H9 (cell line): ENCODE data around the gene CERK. TPM values are rescaled to one million over a fixed set of nuclear protein-coding genes. Genes with fewer than 3 reads are reported as not detected.

Experiments
- DNase-seq: peaks from one replicate; pipeline ENCODE4 v3.0.0-alpha.2; 2017
- H2AFZ ChIP-seq: one replicate; pipeline ENCODE4 v1.6.1; 2013; ENCODE audit warnings: mild to moderate bottlenecking, low read length, control low read depth, moderate library complexity
- H2AK5ac ChIP-seq: 2 replicates; pipeline ENCODE4 v1.6.1; 2013; ENCODE audit warnings: low read length, control low read depth, mixed read lengths; ENCODE audit not compliant: insufficient read length
- H2BK120ac ChIP-seq: one replicate; pipeline ENCODE4 v1.6.1; 2013; ENCODE audit warnings: low read depth, mild to moderate bottlenecking, low read length, control low read depth, inconsistent platforms; ENCODE audit not compliant: poor library complexity, severe bottlenecking
- H2BK12ac ChIP-seq: 2 replicates; pipeline ENCODE4 v1.6.1; 2013; ENCODE audit warnings: low read length, control low read depth, mixed read lengths, low read depth; ENCODE audit not compliant: insufficient read length
- H2BK15ac ChIP-seq: 2 replicates; pipeline ENCODE4 v1.6.1; 2013; ENCODE audit warnings: low read depth, low read length, control low read depth
- H2BK20ac ChIP-seq: one replicate; pipeline ENCODE4 v1.6.1; 2013; ENCODE audit warnings: low read depth, mild to moderate bottlenecking, low read length, control low read depth, inconsistent platforms; ENCODE audit not compliant: poor library complexity, severe bottlenecking
- H2BK5ac ChIP-seq: 2 replicates; pipeline ENCODE4 v1.6.1; 2013; ENCODE audit warnings: low read length, control low read depth, mixed read lengths; ENCODE audit not compliant: insufficient read length
- H3K14ac ChIP-seq: 2 replicates; pipeline ENCODE4 v1.6.1; 2013; ENCODE audit warnings: low read length, control low read depth; ENCODE audit not compliant: insufficient read depth
- H3K18ac ChIP-seq: 2 replicates; pipeline ENCODE4 v1.6.1; 2013; ENCODE audit warnings: low read depth, mild to moderate bottlenecking, mixed read lengths, low read length, control low read depth; ENCODE audit not compliant: insufficient read length
- H3K23ac ChIP-seq: 2 replicates; pipeline ENCODE4 v1.6.1; 2013; ENCODE audit warnings: low read length, control low read depth, mixed read lengths, low read depth; ENCODE audit not compliant: insufficient read length
- H3K23me2 ChIP-seq: 2 replicates; pipeline ENCODE4 v1.6.1; 2013; ENCODE audit warnings: low read depth, mild to moderate bottlenecking, mixed read lengths, low read length, control low read depth; ENCODE audit not compliant: insufficient read length, poor library complexity, severe bottlenecking
- H3K27ac ChIP-seq: 2 replicates; pipeline ENCODE4 v1.5.1; 2013; ENCODE audit warnings: low read length, control low read depth, mixed read lengths, low read depth; ENCODE audit not compliant: insufficient read length
- H3K27me3 ChIP-seq: 2 replicates; pipeline ENCODE4 v1.6.1; 2013; ENCODE audit warnings: low read length, control low read depth, inconsistent platforms; ENCODE audit not compliant: insufficient read depth
- H3K4ac ChIP-seq: 2 replicates; pipeline ENCODE4 v1.6.1; 2013; ENCODE audit warnings: low read depth, mild to moderate bottlenecking, control low read depth, inconsistent platforms, low read length, moderate library complexity
- H3K4me1 ChIP-seq: 2 replicates; pipeline ENCODE4 v1.6.1; 2013; ENCODE audit warnings: low read length, control low read depth, inconsistent platforms; ENCODE audit not compliant: insufficient read depth
- H3K4me2 ChIP-seq: 2 replicates; pipeline ENCODE4 v1.6.1; 2013; ENCODE audit warnings: low read length, control low read depth, mixed read lengths; ENCODE audit not compliant: insufficient read length, insufficient read depth
- H3K56ac ChIP-seq: 2 replicates; pipeline ENCODE4 v1.6.1; 2013; ENCODE audit warnings: low read depth, mild to moderate bottlenecking, mixed read lengths, low read length, control low read depth; ENCODE audit not compliant: insufficient read length
- H3K79me1 ChIP-seq: 2 replicates; pipeline ENCODE4 v1.6.1; 2013; ENCODE audit warnings: low read depth, mild to moderate bottlenecking, moderate library complexity, low read length, control low read depth, inconsistent platforms; ENCODE audit not compliant: insufficient read depth, poor library complexity, severe bottlenecking
- H3K79me2 ChIP-seq: 2 replicates; pipeline ENCODE4 v1.6.1; 2013; ENCODE audit warnings: low read length, control low read depth, inconsistent platforms; ENCODE audit not compliant: insufficient read depth
- H3K9ac ChIP-seq: 2 replicates; pipeline ENCODE4 v1.6.1; 2013; ENCODE audit warnings: low read length, control low read depth, mixed read lengths; ENCODE audit not compliant: insufficient read length; ENCODE audit errors: extremely low read depth
- H3K9me3 ChIP-seq: one replicate; pipeline ENCODE4 v1.6.1; 2013; ENCODE audit warnings: low read depth, low read length, inconsistent platforms; ENCODE audit not compliant: control insufficient read depth
- H3T11ph ChIP-seq: one replicate; pipeline ENCODE4 v1.6.1; 2013; ENCODE audit warnings: mild to moderate bottlenecking, low read length, control low read depth, inconsistent platforms
- H4K20me1 ChIP-seq: one replicate; pipeline ENCODE4 v1.6.1; 2013; ENCODE audit not compliant: control insufficient read depth, insufficient read length, insufficient read depth
- H4K5ac ChIP-seq: 2 replicates; pipeline ENCODE4 v1.6.1; 2013; ENCODE audit warnings: low read depth, mild to moderate bottlenecking, mixed read lengths, low read length, control low read depth; ENCODE audit not compliant: insufficient read length
- H4K8ac ChIP-seq: replicated peaks from 2 replicates; pipeline ENCODE4 v1.6.1; 2013; ENCODE audit warnings: low read length, control low read depth, mixed read lengths, low read depth; ENCODE audit not compliant: insufficient read length
- H4K91ac ChIP-seq: 2 replicates; pipeline ENCODE4 v1.6.1; 2013; ENCODE audit warnings: low read depth, mild to moderate bottlenecking, moderate library complexity, mixed read lengths, low read length, control low read depth; ENCODE audit not compliant: insufficient read length
- H3K27ac Mint-ChIP-seq, 3 experiments: 2 replicates in 2 of 3; 3 replicates in 1 of 3; pipeline ENCODE4 v1.8.0; 2020 to 2021; ENCODE audit warnings: mixed read lengths in 3 of 3, mild to moderate bottlenecking in 1 of 3, moderate library complexity in 1 of 3
- H3K27me3 Mint-ChIP-seq: 2 replicates; pipeline ENCODE4 v1.8.0; 2021; ENCODE audit warnings: low read depth, mild to moderate bottlenecking, moderate library complexity, mixed read lengths
- H3K36me3 Mint-ChIP-seq, 3 experiments: 2 replicates in 2 of 3; 3 replicates in 1 of 3; pipeline ENCODE4 v1.8.0; 2020 to 2021; ENCODE audit warnings: low read depth in 3 of 3, mixed read lengths in 3 of 3; ENCODE audit not compliant: insufficient read depth in 1 of 3
- H3K4me1 Mint-ChIP-seq, 2 experiments: 2 replicates each; pipeline ENCODE4 v1.8.0; 2020; ENCODE audit warnings: mixed read lengths in 2 of 2
- H3K4me3 Mint-ChIP-seq, 2 experiments: 2 replicates in 1 of 2; 3 replicates in 1 of 2; pipeline ENCODE4 v1.8.0; 2020 to 2021; ENCODE audit warnings: mild to moderate bottlenecking in 2 of 2, mixed read lengths in 2 of 2, moderate library complexity in 1 of 2
- H3K9me3 Mint-ChIP-seq, 2 experiments: 2 replicates in 1 of 2; 3 replicates in 1 of 2; pipeline ENCODE4 v1.8.0; 2020; ENCODE audit warnings: mild to moderate bottlenecking in 2 of 2, mixed read lengths in 2 of 2, moderate library complexity in 1 of 2
- whole genome bisulfite sequencing: extraction: QIAGEN DNeasy Blood & Tissue Kit; methylation state at CpG from one replicate; pipeline ENCODE4 v1.1.7; 2013; ENCODE audit warnings: missing lambda C conversion rate, low lambda C conversion rate, mixed read lengths; ENCODE audit not compliant: insufficient read length; ENCODE audit errors: extremely low coverage; 5-methylcytosine and 5-hydroxymethylcytosine counted together
- total RNA-seq: library from RNA; stranded (reverse); gene quantifications from 2 replicates; pipeline ENCODE4 v1.2.1, GENCODE V29; 2021
- TF ChIP-seq, protein P1 (sequence below): fragments of 200-600 bp; sonication (generic); conservative IDR thresholded peaks from 3 replicates; pipeline ENCODE4 v1.8.0; 2021; ENCODE audit warnings: antibody characterized with exemption, mild to moderate bottlenecking

Gene CERK
- total RNA-seq, 1 experiment from 2014 or later: 47.1 TPM

GRCh38 chr22:46770726-46771125 lies 32.7 kb upstream of the CERK start:
- Histone ChIP-seq H3K9ac (no peak overlapping the region), H3K23ac (no peak overlapping the region), H3K79me1 (no peaks in the 10 kb centered on the region), H3K9me3 (no peaks in the 10 kb centered on the region), H4K8ac (no peak overlapping the region), H2BK120ac (no peak overlapping the region), H4K5ac (no peak overlapping the region), H3K14ac (no peak overlapping the region), H3K79me2 (peaks cover 12% of the 10 kb centered on the region; the same call in 1 of the 2 replicates), H3K18ac (no peak overlapping the region), H2AK5ac (no peak overlapping the region), H2BK20ac (no peak overlapping the region), H3K4me2 (no peak overlapping the region), H2BK15ac (no peak overlapping the region), H2BK5ac (no peak overlapping the region), H3T11ph (no peak overlapping the region), H3K56ac (no peak overlapping the region), H4K20me1 (peaks cover 2% of the 10 kb centered on the region), H3K27ac (no peak overlapping the region), H3K4ac (no peak overlapping the region), H3K4me1 (no peaks in the 10 kb centered on the region; the same call in 1 of the 2 replicates), H4K91ac (no peak overlapping the region), H2AFZ (no peak overlapping the region), H3K23me2 (peaks cover 4% of the 10 kb centered on the region), H2BK12ac (no peak overlapping the region), H3K27me3 (no peaks in the 10 kb centered on the region)
- WGBS: no CpG with 5 or more reads among the region's 9 CpGs
- peaks cover 0 to 11% (median 0%) of the 10 kb centered on the region in 3 experiments; a peak in 2 of 7 replicates for H3K36me3 Mint-ChIP-seq
- H3K27me3 Mint-ChIP-seq: no peaks in the 10 kb centered on the region
- H3K4me1 Mint-ChIP-seq: peaks cover 25 to 26% of the 10 kb centered on the region in 2 experiments
- H3K4me3 Mint-ChIP-seq: no peak overlapping the region
- DNase-seq: no peak
- TF ChIP-seq, protein P1, sequence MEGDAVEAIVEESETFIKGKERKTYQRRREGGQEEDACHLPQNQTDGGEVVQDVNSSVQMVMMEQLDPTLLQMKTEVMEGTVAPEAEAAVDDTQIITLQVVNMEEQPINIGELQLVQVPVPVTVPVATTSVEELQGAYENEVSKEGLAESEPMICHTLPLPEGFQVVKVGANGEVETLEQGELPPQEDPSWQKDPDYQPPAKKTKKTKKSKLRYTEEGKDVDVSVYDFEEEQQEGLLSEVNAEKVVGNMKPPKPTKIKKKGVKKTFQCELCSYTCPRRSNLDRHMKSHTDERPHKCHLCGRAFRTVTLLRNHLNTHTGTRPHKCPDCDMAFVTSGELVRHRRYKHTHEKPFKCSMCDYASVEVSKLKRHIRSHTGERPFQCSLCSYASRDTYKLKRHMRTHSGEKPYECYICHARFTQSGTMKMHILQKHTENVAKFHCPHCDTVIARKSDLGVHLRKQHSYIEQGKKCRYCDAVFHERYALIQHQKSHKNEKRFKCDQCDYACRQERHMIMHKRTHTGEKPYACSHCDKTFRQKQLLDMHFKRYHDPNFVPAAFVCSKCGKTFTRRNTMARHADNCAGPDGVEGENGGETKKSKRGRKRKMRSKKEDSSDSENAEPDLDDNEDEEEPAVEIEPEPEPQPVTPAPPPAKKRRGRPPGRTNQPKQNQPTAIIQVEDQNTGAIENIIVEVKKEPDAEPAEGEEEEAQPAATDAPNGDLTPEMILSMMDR: no peak
- H3K9me3 Mint-ChIP-seq: no peaks in the 10 kb centered on the region
- H3K27ac Mint-ChIP-seq: peak overlapping the region in 1 of 3 experiments; percentile 67; a peak in 1 of 7 replicates
